HG02588 (cell line): Measurements from ENCODE around the gene GAA.

Source experiments
- ATAC-seq: cut with Tn5 transposase; IDR thresholded peaks from one replicate; pipeline ENCODE4 v1.9.1; 2021; ENCODE audit warnings: mild to moderate bottlenecking, moderate library complexity; ENCODE audit not compliant: unreplicated experiment

Gene GAA

GRCh38 chr17:80116921-80117380 is 15.6 kb downstream of the GAA start:
- ATAC-seq, result no peak

- no peak for ATAC-seq
These were observed 16.4 kb downstream of the GAA start for GRCh38 chr17:80117491-80118401.

- no peak for ATAC-seq
These were observed 17.4 kb downstream of the GAA start for GRCh38 chr17:80118601-80119270.

GRCh38 chr17:80119271-80119791 is 17.9 kb downstream of the GAA start:
- no peak for ATAC-seq

- no peak for ATAC-seq
These were observed 18.5 kb downstream of the GAA start for GRCh38 chr17:80119839-80120238.

GRCh38 chr17:80122026-80122575 is 20.7 kb downstream of the GAA start:
- ATAC-seq, result no peak

GRCh38 chr17:80122926-80123505 is 21.6 kb downstream of the GAA start:
- no peak for ATAC-seq

GRCh38 chr17:80123791-80124190 is 22.4 kb downstream of the GAA start:
- no peak for ATAC-seq

GRCh38 chr17:80124351-80124981 is 23.1 kb downstream of the GAA start:
- ATAC-seq, result no peak

GRCh38 chr17:80125656-80126448 is 24.5 kb downstream of the GAA start:
- no peak for ATAC-seq

GRCh38 chr17:80126449-80126715 is 25.0 kb downstream of the GAA start:
- ATAC-seq, result no peak

GRCh38 chr17:80129006-80129565 is 27.7 kb downstream of the GAA start:
- no peak for ATAC-seq

GRCh38 chr17:80130992-80131391 is 29.6 kb downstream of the GAA start:
- no peak for ATAC-seq

- ATAC-seq, result no peak
These were observed 31.7 kb downstream of the GAA start for GRCh38 chr17:80132906-80133625.

GRCh38 chr17:80133626-80133970 is 32.2 kb downstream of the GAA start:
- ATAC-seq, result no peak

- ATAC-seq, result no peak
These were observed 35.8 kb downstream of the GAA start for GRCh38 chr17:80137131-80137530.

- no peak for ATAC-seq
These were observed 37.6 kb downstream of the GAA start for GRCh38 chr17:80138856-80139426.

- ATAC-seq, result no peak
These were observed 40.2 kb downstream of the GAA start for GRCh38 chr17:80141463-80142165.
